ENCODE data around the gene TAF9B.
A peak's percentile ranks its signal among the peaks of the same experiment; 100 is the strongest.
"Not testable (repeated sequence)": the region's sequence is repeated elsewhere in the genome, so short reads cannot be mapped to it uniquely, and the experiment has no call there.

TAF9B gene

DNA sequence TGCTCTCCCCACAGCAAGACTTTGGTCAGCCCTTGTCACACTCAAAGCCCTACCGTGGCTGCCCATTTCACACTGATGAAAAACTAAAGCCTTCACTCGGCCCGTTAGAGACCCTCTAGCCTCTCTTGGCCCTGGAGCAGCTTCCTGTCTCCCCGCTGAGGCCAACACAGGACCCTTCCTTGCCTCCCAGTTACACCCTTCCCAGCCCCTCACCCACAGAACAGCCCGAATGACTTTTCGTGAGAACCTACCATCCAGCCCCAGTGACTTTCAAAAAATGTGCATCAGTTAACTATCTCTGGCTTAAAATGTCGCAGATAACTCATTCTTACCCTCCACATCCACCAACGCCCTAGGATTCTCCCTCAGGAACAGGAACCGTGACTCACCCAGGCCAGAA, 756 bp upstream of the TAF9B start:
- DNase-seq (ENCODE audit: low spot score): no peak
- H3K4me3 ChIP-seq: peak overlapping the region; percentile 83
- H3K27ac ChIP-seq: no peak overlapping the region
- TF ChIP-seq CTCF (IDR thresholded peaks at IDR 0.05): no peak

DNA sequence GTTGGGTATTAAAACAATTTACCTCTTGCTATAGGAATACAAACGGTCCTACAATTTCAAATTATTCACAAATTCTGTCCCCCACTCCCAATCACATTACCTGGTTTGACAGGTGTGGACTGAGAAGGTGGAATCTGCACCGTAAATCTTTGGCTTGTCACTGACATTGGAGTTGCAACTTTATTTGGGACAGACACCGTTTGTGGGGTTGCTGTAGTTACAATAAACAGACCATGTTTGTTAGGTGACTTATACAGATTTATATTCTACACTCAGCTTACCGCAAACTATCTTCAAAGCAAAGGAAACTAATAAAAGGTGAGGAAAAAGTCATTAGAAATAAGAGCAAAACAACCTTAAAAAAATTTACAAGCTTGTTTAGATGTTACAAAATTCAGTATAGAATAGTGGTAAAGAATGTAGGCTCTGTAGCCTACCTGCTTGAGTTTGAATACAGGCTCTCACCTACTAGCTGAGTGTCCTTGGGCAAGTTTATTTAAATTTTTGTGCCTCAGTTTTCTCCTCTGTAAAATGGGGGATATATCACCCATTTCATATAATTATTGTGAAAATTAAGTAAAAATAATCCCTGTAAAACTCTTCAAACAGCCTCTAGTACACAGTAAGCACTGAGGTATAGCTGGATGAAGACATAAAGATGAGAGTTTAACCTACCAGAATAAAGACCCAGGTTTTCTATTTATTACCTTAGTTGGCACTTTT, 6.1 kb downstream of the TAF9B start:
- H3K4me3 ChIP-seq: no peak overlapping the region

DNA sequence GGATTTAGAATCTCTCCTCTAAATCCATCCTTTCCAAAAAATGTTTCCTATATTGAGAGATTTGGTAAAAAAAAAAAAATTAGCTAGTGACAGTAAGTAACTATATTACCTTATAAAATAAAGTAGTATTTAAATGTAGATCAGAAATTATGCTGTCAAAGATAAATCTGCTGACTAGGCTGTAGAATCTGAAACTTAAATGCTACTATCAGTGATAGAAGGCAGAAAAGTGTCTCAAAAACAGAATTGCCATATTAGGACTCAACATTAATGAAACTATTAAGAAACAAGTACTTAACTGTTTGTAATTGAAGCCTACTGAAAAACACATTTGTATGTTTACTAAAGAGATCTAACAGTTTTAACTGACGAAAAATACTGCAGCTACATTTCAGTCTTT, 8.3 kb downstream of the TAF9B start:
- no peak for DNase-seq (ENCODE audit: low spot score)
- Histone ChIP-seq H3K4me3 (no peak overlapping the region), H3K27ac (no peak overlapping the region)
- no peak for TF ChIP-seq CTCF (IDR thresholded peaks at IDR 0.05)

More for the DNA sequence above, 6.1 kb downstream of the TAF9B start:
- no peak for DNase-seq (ENCODE audit: low spot score)
- no peak overlapping the region for H3K27ac ChIP-seq
- TF ChIP-seq CTCF (IDR thresholded peaks at IDR 0.05): no peak

GRCh38 chrX:78130396-78130795, 9.1 kb downstream of the TAF9B start:
- DNase-seq (ENCODE audit: low spot score): no peak
- no peak overlapping the region for H3K27ac ChIP-seq
- no peak overlapping the region for H3K4me3 ChIP-seq
- TF ChIP-seq CTCF (IDR thresholded peaks at IDR 0.05): no peak

GRCh38 chrX:78129714-78130113, 9.7 kb downstream of the TAF9B start:
- TF ChIP-seq CTCF (IDR thresholded peaks at IDR 0.05): no peak
- no peak for DNase-seq (ENCODE audit: low spot score)

GRCh38 chrX:78125781-78126180, 13.7 kb downstream of the TAF9B start:
- not testable (repeated sequence) for H3K4me3 ChIP-seq; H3K27ac ChIP-seq; DNase-seq (ENCODE audit: low spot score)

More at GRCh38 chrX:78129714-78130113, 9.7 kb downstream of the TAF9B start:
- H3K27ac ChIP-seq: no peak overlapping the region
- H3K4me3 ChIP-seq: no peak overlapping the region

GRCh38 chrX:78125148-78125547, 14.3 kb downstream of the TAF9B start:
- Histone ChIP-seq H3K27ac (no peak overlapping the region), H3K4me3 (no peak overlapping the region)
- DNase-seq (ENCODE audit: low spot score): no peak
- no peak for TF ChIP-seq CTCF (IDR thresholded peaks at IDR 0.05)
